GM12891 (cell line): Measurements from ENCODE around the gene RASSF1.

ENCODE experiments used
- DNase-seq: peaks from one replicate; pipeline ENCODE4 v3.0.0; 2011; ENCODE audit warnings: low spot score; ENCODE audit not compliant: insufficient read length
- FAIRE-seq: peaks from 2 replicates; lab custom pipeline; 2011; peaks lifted over from hg19 to GRCh38; lab: Jason Lieb, UNC
- PAX5 ChIP-seq: IDR thresholded peaks from 2 replicates; pipeline ENCODE4 v1.6.1; 2011; ENCODE audit warnings: low read length, moderate library complexity, mild to moderate bottlenecking; ENCODE audit not compliant: insufficient read depth, severe bottlenecking
- POLR2A ChIP-seq: IDR thresholded peaks from 2 replicates; pipeline ENCODE4 v1.6.1; 2011; ENCODE audit warnings: low read depth, low read length, control low read depth
- POLR2AphosphoS5 ChIP-seq: IDR thresholded peaks from 2 replicates; pipeline ENCODE4 v1.6.1; 2011; ENCODE audit warnings: low read depth, low read length, control low read depth
- POU2F2 ChIP-seq: IDR thresholded peaks from 2 replicates; pipeline ENCODE4 v1.6.1; 2011; ENCODE audit warnings: low read depth, mild to moderate bottlenecking, control low read depth, low read length, moderate library complexity
- SPI1 ChIP-seq: IDR thresholded peaks from 2 replicates; pipeline ENCODE4 v1.6.1; 2011; ENCODE audit warnings: low read depth, low read length, control low read depth
- TAF1 ChIP-seq: IDR thresholded peaks from 2 replicates; pipeline ENCODE4 v1.6.1; 2011; ENCODE audit warnings: low read depth, low read length, control low read depth

Gene RASSF1

GRCh38 chr3:50345008-50345407 is 4.4 kb upstream of the RASSF1 start:
- FAIRE-seq (peak; percentile 16), DNase-seq (no peak)
- TF ChIP-seq POU2F2 (no peak), POLR2A (no peak), POLR2AphosphoS5 (no peak), SPI1 (no peak), TAF1 (no peak)

- no peak for FAIRE-seq
- no peak for TF ChIP-seq SPI1
- no peak for DNase-seq
These were observed 2.4 kb upstream of the RASSF1 start for GRCh38 chr3:50342813-50343633.

- no peak for DNase-seq
- no peak for TF ChIP-seq POLR2A
- no peak for TF ChIP-seq TAF1
- TF ChIP-seq SPI1: no peak
- no peak for TF ChIP-seq POLR2AphosphoS5
- no peak for TF ChIP-seq POU2F2
- TF ChIP-seq PAX5: no peak
- FAIRE-seq: no peak
These were observed 1.5 kb upstream of the RASSF1 start for GRCh38 chr3:50341996-50342650.

DNA sequence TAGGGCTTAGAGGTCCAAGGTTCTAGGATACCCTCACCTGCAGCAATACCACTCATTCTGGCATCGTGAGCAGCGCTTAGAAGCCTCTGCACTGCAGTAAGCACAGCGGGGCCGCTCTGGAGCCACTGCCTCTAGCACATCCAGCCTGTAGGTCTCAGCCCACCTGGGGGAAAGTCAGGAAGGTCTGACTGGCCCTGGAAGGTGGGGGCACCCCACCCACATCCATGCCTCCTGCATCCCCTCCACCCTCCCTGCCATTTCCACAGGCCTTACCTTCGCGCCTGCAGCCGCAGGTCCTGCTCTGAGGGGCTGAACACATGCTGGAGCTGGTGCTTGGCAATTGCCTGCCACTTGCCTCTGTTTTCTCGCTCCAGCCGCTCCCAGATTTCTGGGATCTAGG is 901 bp upstream of the RASSF1 start:
- no peak for TF ChIP-seq POLR2AphosphoS5
- DNase-seq (no peak), FAIRE-seq (peak; percentile 9)

DNA sequence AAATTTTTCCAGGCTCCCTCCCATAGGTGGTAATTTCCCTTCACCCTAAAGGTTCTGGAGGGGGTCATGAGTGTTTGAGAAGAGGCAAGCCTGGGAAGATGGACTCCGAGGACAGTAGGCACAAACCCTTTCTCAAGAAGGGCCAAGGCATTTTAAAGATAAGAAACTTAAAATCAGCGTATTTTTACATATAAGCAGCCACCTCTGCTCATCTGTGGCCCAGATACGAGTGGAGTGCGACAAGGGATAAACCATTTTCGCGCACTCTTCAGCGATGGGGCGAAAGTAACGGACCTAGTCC is 539 bp downstream of the RASSF1 start:
- TF ChIP-seq SPI1 (no peak), POU2F2 (no peak), PAX5 (no peak), POLR2A (no peak), TAF1 (no peak), POLR2AphosphoS5 (no peak)
- DNase-seq: no peak
- FAIRE-seq: no peak

DNA sequence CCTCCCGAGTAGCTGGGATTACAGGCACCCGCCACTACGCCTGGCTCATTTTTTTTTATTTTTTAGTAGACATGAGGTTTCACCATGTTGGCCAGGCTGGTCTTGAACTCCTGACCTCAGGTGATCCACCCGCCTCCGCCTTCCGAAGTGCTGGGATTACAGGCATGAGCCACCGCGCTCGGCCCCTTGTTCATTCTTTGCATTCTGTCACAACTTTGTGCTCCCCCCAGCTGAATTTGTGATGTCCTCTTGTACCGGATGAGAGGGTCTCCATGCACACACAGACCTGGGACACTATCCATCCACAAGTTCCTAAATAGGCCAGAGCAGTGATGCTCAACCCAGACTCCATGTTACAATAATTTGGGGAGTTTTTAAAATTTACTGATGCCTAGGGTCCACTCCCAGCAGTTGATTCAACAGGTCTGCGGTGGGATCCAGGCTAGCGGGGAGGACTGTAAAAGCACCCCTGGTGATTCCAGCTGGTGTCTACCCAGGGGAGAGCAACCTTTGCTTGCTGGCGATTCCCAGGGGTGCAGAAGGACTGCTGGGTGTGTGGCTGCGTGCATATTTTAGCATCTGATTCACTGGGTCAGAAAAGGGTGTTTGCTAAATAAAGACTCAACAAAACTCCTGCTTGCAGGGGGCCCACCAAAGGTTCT is 1.0 kb downstream of the RASSF1 start:
- no peak for FAIRE-seq
- no peak for DNase-seq
- TF ChIP-seq PAX5 (no peak), POLR2AphosphoS5 (no peak)

GRCh38 chr3:50338965-50339364 is 1.7 kb downstream of the RASSF1 start:
- peak; percentile 80 for FAIRE-seq
- TF ChIP-seq SPI1 (peak; percentile 42), POLR2A (no peak), POU2F2 (no peak)
- no peak for DNase-seq

DNA sequence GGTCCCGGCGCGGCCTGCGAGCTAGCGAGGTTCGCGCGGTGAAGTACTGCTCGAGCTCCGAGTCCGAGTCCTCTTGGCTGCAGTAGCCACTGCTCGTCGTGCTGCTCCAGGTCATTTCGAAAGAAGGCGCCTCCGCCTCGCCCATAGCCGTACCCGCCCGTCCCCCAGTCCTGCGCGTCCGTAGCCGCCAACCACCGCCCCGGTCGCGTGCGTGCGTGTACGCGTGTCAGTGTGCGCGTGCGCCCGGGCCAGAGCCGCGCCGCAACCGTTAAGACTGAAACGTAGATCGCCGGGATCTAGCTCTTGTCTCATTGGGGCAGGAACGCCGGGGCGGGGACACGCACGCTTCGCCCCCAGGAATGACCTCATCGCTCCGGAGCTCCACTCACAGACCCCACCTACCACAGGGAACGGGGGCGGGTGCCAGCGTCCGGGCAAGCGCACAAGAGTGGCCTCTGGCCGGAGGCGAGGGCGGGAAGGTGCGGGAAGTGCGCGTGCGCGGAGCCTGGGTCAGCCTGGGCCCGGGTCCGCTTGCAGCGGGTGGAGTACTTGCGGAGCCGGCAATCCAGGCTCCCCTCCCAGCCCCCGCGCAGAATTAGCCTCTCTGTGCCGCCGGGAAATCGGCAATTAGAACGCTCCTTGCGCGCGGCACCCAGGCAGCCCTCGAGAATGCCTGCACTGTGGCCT is 3.3 kb downstream of the RASSF1 start:
- DNase-seq (peak; percentile 98), FAIRE-seq (peak; percentile 99)
- TF ChIP-seq POLR2A (peak; percentile 50), POLR2AphosphoS5 (peak; percentile 85), PAX5 (no peak)

- TF ChIP-seq PAX5: no peak
- no peak; the same call in 1 of the 2 replicates for TF ChIP-seq POLR2AphosphoS5
- no peak for TF ChIP-seq POLR2A
- no peak for TF ChIP-seq TAF1
- TF ChIP-seq POU2F2: no peak
- TF ChIP-seq SPI1: no peak
- DNase-seq (no peak), FAIRE-seq (peak; percentile 31)
These were observed 4.0 kb downstream of the RASSF1 start for GRCh38 chr3:50336452-50337174.

DNA sequence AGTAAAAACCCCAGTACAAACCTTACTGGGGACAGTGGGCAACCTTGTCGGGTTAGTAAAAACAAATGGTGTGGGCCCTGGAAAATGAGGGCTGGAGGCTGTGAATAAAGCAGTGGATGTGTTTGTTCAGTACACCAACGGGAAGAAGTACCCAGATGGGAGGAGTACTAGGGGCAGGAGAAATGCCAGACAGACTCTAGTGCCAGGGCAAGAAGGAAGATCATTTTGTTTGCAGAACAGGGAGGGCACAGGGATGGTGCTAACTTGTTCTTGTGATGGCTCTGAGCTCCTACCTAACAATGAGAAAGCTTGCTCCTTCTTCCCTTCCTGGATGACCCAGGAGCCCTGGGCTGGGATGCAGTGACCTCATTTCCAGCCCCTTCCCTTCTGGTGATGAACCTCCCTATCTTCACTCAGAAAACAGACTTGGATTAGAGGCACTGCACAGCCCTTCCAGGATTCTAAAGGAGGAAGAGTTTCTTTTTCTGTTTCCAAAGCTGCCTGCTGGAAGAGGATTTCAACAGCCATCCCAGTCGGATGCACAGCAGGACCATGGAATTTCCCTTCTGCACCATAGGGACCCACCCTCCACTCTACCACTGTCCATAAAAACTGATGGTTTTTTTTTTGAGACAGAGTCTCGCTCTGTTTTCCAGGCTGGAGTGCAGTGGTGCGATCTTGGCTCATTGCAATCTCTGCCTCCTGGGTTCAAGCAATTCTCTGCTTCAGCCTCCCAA is 6.1 kb downstream of the RASSF1 start:
- TF ChIP-seq POLR2AphosphoS5 (no peak), TAF1 (no peak), PAX5 (no peak), SPI1 (no peak), POLR2A (no peak), POU2F2 (no peak)
- no peak for FAIRE-seq

More for the DNA sequence above, 6.1 kb downstream of the RASSF1 start:
- DNase-seq: no peak
